ENCODE data around the gene LILRA5.
"Not testable (repeated sequence)": the region's sequence is repeated elsewhere in the genome, so short reads cannot be mapped to it uniquely, and the experiment has no call there.

DNA sequence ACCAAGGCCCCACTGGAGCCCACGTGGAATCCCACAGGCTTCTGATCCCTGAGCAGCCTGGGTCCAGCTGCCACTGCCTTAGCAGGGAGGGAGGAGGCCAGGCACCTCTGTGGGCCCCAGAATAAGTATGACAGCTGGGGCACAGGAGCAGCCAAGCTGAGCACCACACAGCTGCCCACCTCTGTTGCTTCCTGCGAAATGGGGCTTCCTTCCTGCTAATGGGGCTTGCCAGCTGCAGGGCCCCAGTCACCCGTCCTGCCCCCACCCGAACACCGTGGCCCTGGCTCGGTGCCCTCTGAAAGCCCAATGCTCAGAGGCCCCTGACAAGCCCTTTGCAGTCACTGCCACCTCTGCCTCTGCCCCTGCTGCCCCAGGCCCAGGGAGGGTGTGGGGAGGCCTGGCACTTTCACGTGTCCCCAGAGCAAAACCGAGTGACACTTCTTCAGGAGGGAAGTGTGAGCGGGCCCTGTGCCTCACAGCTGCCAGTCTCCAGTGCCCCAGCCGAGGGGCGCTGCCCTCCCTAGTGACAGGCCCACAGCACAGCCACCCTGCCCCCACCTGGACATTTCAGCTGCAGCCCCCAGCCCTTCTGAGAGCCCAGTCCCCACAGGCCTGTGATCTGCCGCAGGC is 27.4 kb downstream of the LILRA5 start:
- TF ChIP-seq, protein P1, sequence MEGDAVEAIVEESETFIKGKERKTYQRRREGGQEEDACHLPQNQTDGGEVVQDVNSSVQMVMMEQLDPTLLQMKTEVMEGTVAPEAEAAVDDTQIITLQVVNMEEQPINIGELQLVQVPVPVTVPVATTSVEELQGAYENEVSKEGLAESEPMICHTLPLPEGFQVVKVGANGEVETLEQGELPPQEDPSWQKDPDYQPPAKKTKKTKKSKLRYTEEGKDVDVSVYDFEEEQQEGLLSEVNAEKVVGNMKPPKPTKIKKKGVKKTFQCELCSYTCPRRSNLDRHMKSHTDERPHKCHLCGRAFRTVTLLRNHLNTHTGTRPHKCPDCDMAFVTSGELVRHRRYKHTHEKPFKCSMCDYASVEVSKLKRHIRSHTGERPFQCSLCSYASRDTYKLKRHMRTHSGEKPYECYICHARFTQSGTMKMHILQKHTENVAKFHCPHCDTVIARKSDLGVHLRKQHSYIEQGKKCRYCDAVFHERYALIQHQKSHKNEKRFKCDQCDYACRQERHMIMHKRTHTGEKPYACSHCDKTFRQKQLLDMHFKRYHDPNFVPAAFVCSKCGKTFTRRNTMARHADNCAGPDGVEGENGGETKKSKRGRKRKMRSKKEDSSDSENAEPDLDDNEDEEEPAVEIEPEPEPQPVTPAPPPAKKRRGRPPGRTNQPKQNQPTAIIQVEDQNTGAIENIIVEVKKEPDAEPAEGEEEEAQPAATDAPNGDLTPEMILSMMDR (IDR thresholded peaks at IDR 0.05) = not testable (repeated sequence)
- not testable (repeated sequence) for TF ChIP-seq EZH2 (IDR thresholded peaks at IDR 0.05; ENCODE audit: borderline replicate concordance, insufficient read depth, low read depth, low read length, poor library complexity, severe bottlenecking)
